Effector memory CD8-positive, alpha-beta T cell (primary cell): Measurements from ENCODE around the gene AFF3.
"Not testable (repeated sequence)": the region's sequence is repeated elsewhere in the genome, so short reads cannot be mapped to it uniquely, and the experiment has no call there.

Experiments used
- ATAC-seq: fragments of 150-1000 bp; cut with Tn5 transposase; replicated peaks from 2 replicates; pipeline ENCODE4 v1.10.0; 2021; ENCODE audit warnings: mild to moderate bottlenecking, moderate library complexity
- DNase-seq, 3 experiments: peaks; one replicate each; pipeline ENCODE4 v3.0.0; 2021
- H3K27ac Mint-ChIP-seq, 2 donors: one replicate each; pipeline ENCODE4 v1.8.0; 2022; ENCODE audit warnings: mild to moderate bottlenecking in 2 of 2, mixed read lengths in 2 of 2, moderate library complexity in 2 of 2
- H3K27me3 Mint-ChIP-seq, 2 donors: one replicate each; pipeline ENCODE4 v1.8.0; 2022; ENCODE audit warnings: mixed read lengths in 2 of 2
- H3K36me3 Mint-ChIP-seq: one replicate; pipeline ENCODE4 v1.8.0; 2022; ENCODE audit warnings: mild to moderate bottlenecking, moderate library complexity, mixed read lengths; ENCODE audit not compliant: insufficient read depth
- H3K4me1 Mint-ChIP-seq, 2 donors: one replicate each; pipeline ENCODE4 v1.8.0; 2022; ENCODE audit warnings: low read depth in 2 of 2, mixed read lengths in 2 of 2
- H3K4me3 Mint-ChIP-seq, 2 donors: one replicate each; pipeline ENCODE4 v1.8.0; 2022; ENCODE audit warnings: mild to moderate bottlenecking in 2 of 2, mixed read lengths in 2 of 2, moderate library complexity in 2 of 2
- H3K9me3 Mint-ChIP-seq, 2 donors: one replicate each; pipeline ENCODE4 v1.8.0; 2022; ENCODE audit warnings: mixed read lengths in 2 of 2

Gene AFF3

DNA sequence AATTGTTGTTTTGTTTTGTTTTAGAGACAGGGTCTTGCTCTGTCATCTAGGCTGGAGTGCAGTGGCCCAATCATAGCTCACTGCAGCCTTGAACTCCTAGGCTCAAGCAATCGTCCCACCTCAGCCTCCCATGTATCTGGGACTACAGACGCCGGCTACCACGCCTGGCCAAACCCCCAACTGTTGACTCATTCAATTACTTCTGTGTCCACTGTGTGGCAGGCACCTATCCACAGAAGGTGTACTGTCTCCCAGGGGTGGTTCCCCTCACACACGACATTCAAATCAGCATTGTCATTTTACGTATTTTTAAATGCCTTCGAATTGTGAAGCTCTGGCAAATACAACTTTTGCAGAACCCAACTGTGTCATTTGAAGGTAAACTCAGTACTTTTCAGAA, 464.6 kb downstream of the AFF3 start:
- Mint-ChIP-seq H3K36me3 (no peaks in the 10 kb centered on the region), H3K4me3 (no peak overlapping the region), H3K9me3 (no peaks in the 10 kb centered on the region), H3K27me3 (peaks cover 0 to 9% of the 10 kb centered on the region in 2 donors), H3K4me1 (no peaks in the 10 kb centered on the region), H3K27ac (no peak overlapping the region)
- ATAC-seq: no peak
- DNase-seq: no peak

DNA sequence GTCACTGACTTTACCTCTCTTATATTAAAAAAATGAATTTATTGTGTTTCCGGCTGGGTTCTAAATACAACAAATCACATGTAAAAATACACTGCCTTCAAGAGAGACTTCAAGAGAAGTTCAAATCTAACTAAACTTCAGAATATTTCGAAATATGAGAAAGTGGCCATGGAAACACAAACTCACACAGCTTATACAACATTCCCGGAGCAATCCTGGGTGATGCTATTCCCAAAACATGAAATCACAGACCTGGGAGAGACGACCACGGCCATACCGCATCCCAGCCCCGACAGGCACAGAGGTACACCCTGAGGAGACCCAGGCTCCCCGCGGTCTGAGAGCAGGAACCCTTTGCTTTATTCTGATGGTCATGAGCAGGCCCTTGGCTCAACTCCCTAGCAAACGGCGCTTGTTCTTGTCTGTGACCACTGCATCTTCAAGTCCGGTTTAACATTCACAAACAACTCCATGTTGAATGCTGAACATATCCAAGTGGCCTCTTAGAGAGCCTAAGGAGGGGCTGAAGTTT, 467.2 kb downstream of the AFF3 start:
- ATAC-seq (no peak), DNase-seq (no peak)
- Mint-ChIP-seq H3K4me1 (no peaks in the 10 kb centered on the region), H3K9me3 (no peaks in the 10 kb centered on the region), H3K4me3 (no peak overlapping the region), H3K27ac (no peak overlapping the region), H3K27me3 (peaks cover 0 to 9% of the 10 kb centered on the region in 2 donors), H3K36me3 (no peaks in the 10 kb centered on the region)

DNA sequence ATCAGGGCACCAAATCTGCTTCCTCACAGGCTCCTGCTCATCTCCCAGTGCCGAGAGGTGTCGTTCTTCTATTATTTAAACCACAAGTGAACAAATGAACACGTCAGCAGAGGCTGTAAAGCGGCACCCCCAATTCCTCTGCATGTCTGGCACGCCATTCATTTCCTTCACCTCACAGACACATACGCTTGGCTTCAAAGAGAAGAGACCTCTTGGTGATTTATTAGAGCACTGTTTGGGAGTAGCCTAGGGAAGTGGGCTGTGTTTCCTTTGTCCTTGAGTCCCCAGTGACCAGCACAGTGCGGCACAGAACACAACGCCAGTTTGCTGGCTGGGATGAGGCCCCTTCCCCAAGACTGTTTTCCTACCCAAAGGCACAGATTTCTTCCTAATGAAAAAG, 468.3 kb downstream of the AFF3 start:
- H3K9me3 Mint-ChIP-seq: no peaks in the 10 kb centered on the region
- H3K36me3 Mint-ChIP-seq: no peaks in the 10 kb centered on the region

GRCh38 chr2:99672766-99673350, 469.5 kb downstream of the AFF3 start:
- no peaks in the 10 kb centered on the region for H3K4me1 Mint-ChIP-seq
- H3K27ac Mint-ChIP-seq: no peak overlapping the region

More for the DNA sequence above, 468.3 kb downstream of the AFF3 start:
- DNase-seq (no peak), ATAC-seq (no peak)
- Mint-ChIP-seq H3K27ac (no peak overlapping the region), H3K27me3 (peaks cover 0 to 9% of the 10 kb centered on the region in 2 donors), H3K4me3 (no peak overlapping the region), H3K4me1 (no peaks in the 10 kb centered on the region)

DNA sequence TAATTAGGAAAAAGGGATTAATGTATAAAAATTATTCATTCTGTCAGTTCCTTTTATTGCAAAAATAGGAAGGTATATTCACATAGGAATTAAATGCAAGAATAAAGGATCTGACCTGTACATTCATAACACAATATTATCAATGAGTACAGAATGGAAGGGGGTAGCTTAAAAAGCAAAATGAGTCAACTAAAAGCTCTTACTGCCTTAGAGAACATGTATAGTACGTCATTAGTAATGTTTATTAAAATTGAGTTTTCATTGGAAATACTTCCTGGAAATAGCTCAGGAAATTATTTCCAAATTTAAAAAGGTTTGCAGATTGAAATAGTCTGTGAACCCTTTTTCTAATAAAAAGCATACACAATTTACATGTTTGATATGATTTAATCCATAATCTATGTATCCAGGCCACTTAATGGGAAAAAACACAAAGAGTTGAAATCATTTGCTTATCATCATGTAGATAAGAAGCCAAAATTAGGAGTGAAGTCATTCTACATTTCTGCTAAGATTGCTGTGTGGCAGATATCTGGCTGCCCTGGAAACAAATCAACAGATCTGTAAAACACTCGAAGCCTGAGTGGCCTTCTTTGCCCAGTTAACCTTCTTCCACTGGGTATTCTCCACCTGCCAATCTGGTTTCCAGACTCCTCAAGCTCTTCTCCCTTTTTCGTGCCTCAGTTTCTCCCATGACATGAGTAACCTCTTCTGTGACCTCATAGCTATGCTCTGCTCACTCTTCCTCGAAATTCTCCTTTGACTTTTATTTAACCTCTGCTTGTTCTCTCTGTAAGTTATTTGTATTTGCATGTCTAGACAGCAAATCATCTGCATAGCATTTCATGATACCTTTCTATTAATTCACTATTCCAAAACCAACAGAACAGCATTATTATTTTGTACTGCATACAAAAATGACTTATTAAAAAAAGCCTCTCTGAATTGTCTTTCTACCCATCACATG, 471.3 kb downstream of the AFF3 start:
- Mint-ChIP-seq H3K36me3 (no peaks in the 10 kb centered on the region), H3K4me1 (no peaks in the 10 kb centered on the region), H3K27ac (no peak overlapping the region), H3K4me3 (no peak overlapping the region), H3K27me3 (peaks cover 2 to 8% of the 10 kb centered on the region in 2 donors), H3K9me3 (no peaks in the 10 kb centered on the region)
- ATAC-seq: no peak
- DNase-seq: no peak

More at GRCh38 chr2:99672766-99673350, 469.5 kb downstream of the AFF3 start:
- no peak for ATAC-seq
- no peaks in the 10 kb centered on the region for H3K9me3 Mint-ChIP-seq
- H3K27me3 Mint-ChIP-seq: peaks cover 0 to 9% of the 10 kb centered on the region in 2 donors
- no peak for DNase-seq
- H3K4me3 Mint-ChIP-seq: no peak overlapping the region
- H3K36me3 Mint-ChIP-seq: no peaks in the 10 kb centered on the region

DNA sequence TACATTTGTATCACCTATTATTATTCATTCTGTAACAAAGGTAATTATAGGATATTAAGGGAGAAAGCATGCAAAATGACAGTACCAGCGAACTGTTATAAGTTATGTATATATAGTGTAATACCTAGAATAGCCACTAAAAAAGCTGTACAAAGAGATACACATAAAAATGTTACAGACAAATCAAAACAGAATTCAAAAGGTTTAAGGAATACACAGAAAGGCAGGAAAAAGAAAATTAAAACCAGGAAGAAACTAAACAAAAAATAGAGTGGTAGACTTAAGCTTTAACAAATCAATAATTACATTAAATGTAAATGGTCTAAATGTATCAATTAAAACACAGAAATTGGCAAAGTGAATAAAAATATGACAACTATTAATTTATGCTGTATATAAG, 476.1 kb downstream of the AFF3 start:
- Mint-ChIP-seq H3K9me3 (no peaks in the 10 kb centered on the region), H3K4me1 (no peaks in the 10 kb centered on the region), H3K27ac (no peak overlapping the region), H3K27me3 (peaks cover 0 to 30% of the 10 kb centered on the region in 2 donors), H3K36me3 (no peaks in the 10 kb centered on the region), H3K4me3 (no peak overlapping the region)
- ATAC-seq (no peak), DNase-seq (no peak)

DNA sequence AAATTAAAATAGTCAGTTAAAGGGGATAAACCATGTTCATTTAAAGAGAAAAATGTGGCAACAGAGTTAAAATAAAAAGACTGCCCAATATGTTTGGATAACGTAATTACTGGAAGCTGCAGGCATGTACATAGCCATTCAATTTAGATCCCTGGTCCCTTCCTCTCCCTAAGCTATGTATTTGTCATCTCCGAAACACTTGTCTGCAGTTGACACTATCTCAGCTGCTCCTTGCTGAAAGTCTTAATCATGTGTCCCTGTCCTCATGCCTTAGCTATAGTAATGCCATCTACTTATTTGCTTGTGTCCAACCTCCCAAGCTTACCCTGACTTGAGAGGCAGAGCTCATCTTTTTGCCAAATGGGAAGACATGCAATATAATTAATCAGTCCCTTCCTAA, 478.7 kb downstream of the AFF3 start:
- no peaks in the 10 kb centered on the region for H3K4me1 Mint-ChIP-seq
- H3K4me3 Mint-ChIP-seq: no peak overlapping the region
- no peaks in the 10 kb centered on the region for H3K36me3 Mint-ChIP-seq
- no peak overlapping the region for H3K27ac Mint-ChIP-seq
- H3K9me3 Mint-ChIP-seq: no peaks in the 10 kb centered on the region
- H3K27me3 Mint-ChIP-seq: peaks cover under 1 to 33% of the 10 kb centered on the region in 2 donors
- DNase-seq: no peak
- no peak for ATAC-seq

GRCh38 chr2:99662761-99663341, 479.5 kb downstream of the AFF3 start:
- H3K9me3 Mint-ChIP-seq: no peaks in the 10 kb centered on the region
- no peak overlapping the region for H3K27ac Mint-ChIP-seq
- no peak overlapping the region for H3K4me3 Mint-ChIP-seq
- ATAC-seq (no peak), DNase-seq (no peak)
- H3K36me3 Mint-ChIP-seq: no peaks in the 10 kb centered on the region
- H3K4me1 Mint-ChIP-seq: no peaks in the 10 kb centered on the region
- peaks cover 8 to 41% of the 10 kb centered on the region in 2 donors for H3K27me3 Mint-ChIP-seq

GRCh38 chr2:99661761-99662160, 480.6 kb downstream of the AFF3 start:
- H3K36me3 Mint-ChIP-seq, H3K27ac Mint-ChIP-seq, H3K4me3 Mint-ChIP-seq, DNase-seq, H3K9me3 Mint-ChIP-seq, H3K4me1 Mint-ChIP-seq, ATAC-seq: not testable (repeated sequence)
- peaks cover 17 to 47% of the 10 kb centered on the region in 2 donors for H3K27me3 Mint-ChIP-seq

GRCh38 chr2:99660616-99661406, 481.6 kb downstream of the AFF3 start:
- Mint-ChIP-seq H3K4me3 (no peak overlapping the region), H3K4me1 (no peaks in the 10 kb centered on the region), H3K9me3 (no peaks in the 10 kb centered on the region), H3K27ac (no peak overlapping the region), H3K27me3 (peaks cover 17 to 38% of the 10 kb centered on the region in 2 donors), H3K36me3 (no peaks in the 10 kb centered on the region)
- ATAC-seq (no peak), DNase-seq (no peak)

DNA sequence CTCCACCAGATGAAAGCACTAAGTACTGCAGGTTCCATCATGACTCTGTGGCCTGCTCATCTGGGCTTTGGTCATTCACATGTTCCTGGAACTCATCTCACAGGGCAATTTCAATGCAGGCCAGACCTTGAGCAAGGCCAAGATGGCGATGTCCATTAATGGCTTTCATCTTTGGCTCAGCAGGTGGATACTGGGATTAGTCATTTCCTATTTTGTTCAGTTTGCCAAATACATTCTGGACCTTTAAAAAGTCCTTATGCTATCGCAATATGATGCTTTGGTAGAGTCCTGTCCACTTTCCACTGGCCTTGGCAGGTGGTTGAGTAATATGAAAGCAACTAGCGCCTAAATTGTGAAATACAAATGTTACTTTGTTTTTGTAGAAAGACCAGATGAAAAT, 482.5 kb downstream of the AFF3 start:
- no peaks in the 10 kb centered on the region for H3K4me1 Mint-ChIP-seq
- no peak overlapping the region for H3K27ac Mint-ChIP-seq
- peaks cover 17 to 34% of the 10 kb centered on the region in 2 donors for H3K27me3 Mint-ChIP-seq
- H3K4me3 Mint-ChIP-seq: no peak overlapping the region
- H3K9me3 Mint-ChIP-seq: no peaks in the 10 kb centered on the region
- no peaks in the 10 kb centered on the region for H3K36me3 Mint-ChIP-seq
- ATAC-seq (no peak), DNase-seq (no peak)

DNA sequence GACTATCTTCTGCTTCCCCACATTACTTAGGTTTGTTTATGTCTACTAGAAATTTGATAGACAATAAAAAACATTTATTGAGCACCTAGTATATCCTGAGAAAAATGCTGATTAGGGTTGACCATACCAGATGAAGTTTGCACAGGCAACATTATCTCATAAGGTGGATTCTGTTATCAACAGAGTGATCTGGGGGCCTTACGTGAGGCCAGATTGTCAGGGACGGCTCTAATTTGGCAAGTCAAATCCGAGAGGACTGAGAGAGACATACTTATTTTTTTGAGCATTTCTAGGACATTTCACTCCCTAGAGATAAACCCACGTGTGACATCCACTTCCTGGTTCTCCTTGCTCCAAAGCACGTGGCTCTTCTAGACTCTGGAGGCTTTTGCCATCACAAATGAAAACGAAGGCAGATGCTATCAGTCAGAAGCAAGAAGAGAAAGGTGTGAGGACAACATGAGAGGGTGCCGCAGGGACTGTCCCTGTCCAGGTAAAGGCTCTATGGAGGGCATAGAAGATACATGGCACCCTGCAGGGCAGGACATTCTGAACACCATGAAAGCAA, 484.6 kb downstream of the AFF3 start:
- Mint-ChIP-seq H3K36me3 (peaks cover 4% of the 10 kb centered on the region), H3K4me3 (no peak overlapping the region)

DNA sequence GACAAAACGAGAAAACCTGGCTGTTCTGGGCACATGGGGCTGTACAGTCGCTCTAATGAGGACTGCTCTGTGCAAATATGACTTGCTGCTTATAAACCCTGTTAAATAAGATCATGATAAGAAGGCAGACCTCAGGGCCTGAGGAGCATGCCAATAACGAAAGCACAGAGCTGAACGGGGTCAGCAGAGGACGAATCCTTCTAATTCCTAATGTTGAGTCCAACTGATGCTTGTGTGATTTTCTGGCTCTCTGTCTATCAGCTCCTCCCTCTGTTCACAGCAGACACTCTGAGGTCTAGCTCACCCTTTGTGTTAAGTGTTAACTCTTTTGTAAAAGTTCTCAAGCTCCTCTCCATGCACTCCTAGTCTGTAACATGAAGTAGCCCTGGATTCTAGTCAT, 485.4 kb downstream of the AFF3 start:
- Mint-ChIP-seq H3K27ac (no peak overlapping the region), H3K4me3 (no peak overlapping the region), H3K9me3 (no peaks in the 10 kb centered on the region), H3K36me3 (peaks cover 4% of the 10 kb centered on the region), H3K27me3 (peaks cover 19 to 20% of the 10 kb centered on the region in 2 donors), H3K4me1 (no peaks in the 10 kb centered on the region)
- no peak for ATAC-seq
- DNase-seq: no peak

More for the DNA sequence above, 484.6 kb downstream of the AFF3 start:
- Mint-ChIP-seq H3K27me3 (peaks cover 17 to 19% of the 10 kb centered on the region in 2 donors), H3K9me3 (no peaks in the 10 kb centered on the region), H3K4me1 (no peaks in the 10 kb centered on the region), H3K27ac (peak overlapping the region in 1 of 2 donors; percentile 27)
- DNase-seq (no peak), ATAC-seq (no peak)
